Measurements from ENCODE around the gene RIPPLY2.
A peak's percentile ranks its signal among the peaks of the same experiment; 100 is the strongest.

The RIPPLY2 gene

GRCh38 chr6:83878902-83879644, 25.9 kb downstream of the RIPPLY2 start:
- in situ Hi-C loops (cut with MboI; ENCODE audit: low pct_unique_long_range_greater_than_20kb, low sequenced_read_pairs, unreplicated experiment): no loop called here
- no peak for DNase-seq (ENCODE audit: low spot score)
- TF ChIP-seq, protein P1, sequence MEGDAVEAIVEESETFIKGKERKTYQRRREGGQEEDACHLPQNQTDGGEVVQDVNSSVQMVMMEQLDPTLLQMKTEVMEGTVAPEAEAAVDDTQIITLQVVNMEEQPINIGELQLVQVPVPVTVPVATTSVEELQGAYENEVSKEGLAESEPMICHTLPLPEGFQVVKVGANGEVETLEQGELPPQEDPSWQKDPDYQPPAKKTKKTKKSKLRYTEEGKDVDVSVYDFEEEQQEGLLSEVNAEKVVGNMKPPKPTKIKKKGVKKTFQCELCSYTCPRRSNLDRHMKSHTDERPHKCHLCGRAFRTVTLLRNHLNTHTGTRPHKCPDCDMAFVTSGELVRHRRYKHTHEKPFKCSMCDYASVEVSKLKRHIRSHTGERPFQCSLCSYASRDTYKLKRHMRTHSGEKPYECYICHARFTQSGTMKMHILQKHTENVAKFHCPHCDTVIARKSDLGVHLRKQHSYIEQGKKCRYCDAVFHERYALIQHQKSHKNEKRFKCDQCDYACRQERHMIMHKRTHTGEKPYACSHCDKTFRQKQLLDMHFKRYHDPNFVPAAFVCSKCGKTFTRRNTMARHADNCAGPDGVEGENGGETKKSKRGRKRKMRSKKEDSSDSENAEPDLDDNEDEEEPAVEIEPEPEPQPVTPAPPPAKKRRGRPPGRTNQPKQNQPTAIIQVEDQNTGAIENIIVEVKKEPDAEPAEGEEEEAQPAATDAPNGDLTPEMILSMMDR (IDR thresholded peaks at IDR 0.05; ENCODE audit: extremely low read depth, insufficient read depth, missing control alignments): no peak

DNA sequence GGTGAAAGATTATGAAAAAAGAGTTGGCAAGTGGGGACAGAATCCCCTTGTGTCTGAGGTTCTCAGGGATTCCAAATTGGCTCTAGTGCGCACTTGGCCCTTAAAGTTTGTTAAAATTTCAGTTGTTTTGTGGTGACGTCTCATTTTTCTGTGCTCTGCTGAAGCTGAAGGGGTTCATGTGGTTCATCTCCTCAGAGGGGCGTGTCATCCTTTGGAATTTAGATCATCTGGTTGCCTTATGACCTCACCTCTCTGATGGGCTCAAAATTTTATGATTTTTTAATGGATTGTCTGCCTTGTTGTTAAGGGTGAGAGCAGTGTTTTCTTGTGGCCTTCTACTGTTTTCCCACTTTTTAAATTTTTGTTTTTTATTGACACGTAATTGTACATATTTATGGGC, 26.6 kb downstream of the RIPPLY2 start:
- TF ChIP-seq, protein P1 (IDR thresholded peaks at IDR 0.05; ENCODE audit: extremely low read depth, insufficient read depth, missing control alignments): no peak
- DNase-seq (ENCODE audit: low spot score): no peak
- in situ Hi-C loops (cut with MboI; ENCODE audit: low pct_unique_long_range_greater_than_20kb, low sequenced_read_pairs, unreplicated experiment): loop anchor here (10.0 kb wide), 1 partner anchor 345 kb away; the partner anchor contains the start of gene CEP162

DNA sequence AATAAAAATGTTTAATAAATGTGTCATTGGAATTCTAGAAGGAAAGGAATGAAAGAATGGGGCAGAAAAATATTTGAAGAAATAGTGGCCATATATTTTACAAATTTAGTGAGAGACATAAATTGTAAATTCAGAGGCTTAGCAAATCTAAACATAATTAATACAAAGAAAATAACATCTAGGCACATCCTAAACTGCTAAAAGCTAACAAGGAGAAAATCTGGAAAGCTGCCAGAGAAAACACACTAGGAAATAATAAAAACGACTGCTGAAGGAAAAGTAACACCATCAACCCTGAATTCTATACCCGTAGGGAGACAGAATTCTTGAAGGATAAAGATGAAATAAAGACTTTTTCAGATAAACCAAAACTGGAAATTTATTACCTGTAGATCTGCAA, 30.1 kb downstream of the RIPPLY2 start:
- TF ChIP-seq, protein P1 (IDR thresholded peaks at IDR 0.05; ENCODE audit: extremely low read depth, insufficient read depth, missing control alignments): no peak
- in situ Hi-C loops (cut with MboI; ENCODE audit: low pct_unique_long_range_greater_than_20kb, low sequenced_read_pairs, unreplicated experiment): loop anchor here (10.0 kb wide), 1 partner anchor 342 kb away; the partner anchor contains the start of gene CEP162
- DNase-seq (ENCODE audit: low spot score): no peak

- DNase-seq (ENCODE audit: low spot score): peak; percentile 43
- TF ChIP-seq, protein P1 (IDR thresholded peaks at IDR 0.05; ENCODE audit: extremely low read depth, insufficient read depth, missing control alignments): peak; percentile 70
- in situ Hi-C loops (cut with MboI; ENCODE audit: low pct_unique_long_range_greater_than_20kb, low sequenced_read_pairs, unreplicated experiment): loop anchor here (10.0 kb wide), 1 partner anchor 340 kb away; the partner anchor contains the start of gene CEP162
Measured at GRCh38 chr6:83884523-83884922, 31.4 kb downstream of the RIPPLY2 start.

GRCh38 chr6:83885984-83886383, 32.8 kb downstream of the RIPPLY2 start:
- no peak for DNase-seq (ENCODE audit: low spot score)
- in situ Hi-C loops (cut with MboI; ENCODE audit: low pct_unique_long_range_greater_than_20kb, low sequenced_read_pairs, unreplicated experiment): loop anchor here (10.0 kb wide), 1 partner anchor 339 kb away; the partner anchor contains the start of gene CEP162
- TF ChIP-seq, protein P1 (IDR thresholded peaks at IDR 0.05; ENCODE audit: extremely low read depth, insufficient read depth, missing control alignments): no peak

GRCh38 chr6:83889621-83890020, 36.5 kb downstream of the RIPPLY2 start:
- in situ Hi-C loops (cut with MboI; ENCODE audit: low pct_unique_long_range_greater_than_20kb, low sequenced_read_pairs, unreplicated experiment): loop anchor here (10.0 kb wide), 1 partner anchor 335 kb away; the partner anchor contains the start of gene CEP162
- TF ChIP-seq, protein P1 (IDR thresholded peaks at IDR 0.05; ENCODE audit: extremely low read depth, insufficient read depth, missing control alignments): no peak
- no peak for DNase-seq (ENCODE audit: low spot score)

Measured in GM13977 (cell line).